Tibial artery (tissue), 4 donors: ENCODE data around the gene CDH4.

Source experiments
- DNase-seq, 2 donors: peaks; one replicate each; pipeline ENCODE4 v3.0.0-alpha.2; 2019
- H3K27ac ChIP-seq, 2 donors: fragments of 200-600 bp; sonication (generic) in 1 of 2; 1 replicate in 1 of 2; 2 replicates in 1 of 2; pipeline ENCODE4 v1.5.1; 2018 to 2019; ENCODE audit warnings: mild to moderate bottlenecking in 1 of 2
- H3K27me3 ChIP-seq, 2 donors: fragments of 200-600 bp; sonication (generic) in 1 of 2; one replicate each; pipeline versions ENCODE4 v1.5.1 to v1.6.0; 2016 to 2019
- H3K36me3 ChIP-seq, 3 donors: fragments of 200-600 bp; sonication (generic) in 2 of 3; one replicate each; pipeline ENCODE4 v1.5.1; 2016 to 2019; ENCODE audit warnings: mild to moderate bottlenecking in 2 of 3
- H3K4me1 ChIP-seq, 4 donors: fragments of 200-600 bp; sonication (generic) in 2 of 4; 1 replicate in 3 of 4; 2 replicates in 1 of 4; pipeline ENCODE4 v1.5.1; 2016 to 2019
- H3K4me3 ChIP-seq, 2 donors: fragments of 200-600 bp; sonication (generic) in 1 of 2; 1 replicate in 1 of 2; 2 replicates in 1 of 2; pipeline ENCODE4 v1.5.1; 2018 to 2019; ENCODE audit warnings: mild to moderate bottlenecking in 2 of 2
- H3K9me3 ChIP-seq, 3 donors: fragments of 200-600 bp; sonication (generic) in 1 of 3; one replicate each; pipeline ENCODE4 v1.5.1; 2016 to 2019
- intact Hi-C: fragments of 100-400 bp; cut with DNase I; formaldehyde crosslinking; loops from one replicate; pipeline ENCODE4 v1.15.0; 2023; ENCODE audit warnings: low total_unique reads
- TF ChIP-seq, protein P1 (sequence below), 2 experiments: fragments of 200-600 bp in 1 of 2; fragments of 450-650 bp in 1 of 2; IDR thresholded peaks; one replicate each; pipeline ENCODE4 v1.5.1; 2017 to 2019; ENCODE audit warnings: antibody characterized with exemption in 2 of 2, mild to moderate bottlenecking in 1 of 2, moderate library complexity in 1 of 2

Gene CDH4

GRCh38 chr20:61605862-61606557 is 353.9 kb downstream of the CDH4 start:
- H3K4me1 ChIP-seq: no peaks in the 10 kb centered on the region
- peaks cover 0 to 2% of the 10 kb centered on the region in 2 donors for H3K27me3 ChIP-seq
- peaks cover 0 to 18% (median 0%) of the 10 kb centered on the region in 3 donors for H3K9me3 ChIP-seq
- no peaks in the 10 kb centered on the region for H3K36me3 ChIP-seq
- intact Hi-C loops: no loop called here
- TF ChIP-seq, protein P1, sequence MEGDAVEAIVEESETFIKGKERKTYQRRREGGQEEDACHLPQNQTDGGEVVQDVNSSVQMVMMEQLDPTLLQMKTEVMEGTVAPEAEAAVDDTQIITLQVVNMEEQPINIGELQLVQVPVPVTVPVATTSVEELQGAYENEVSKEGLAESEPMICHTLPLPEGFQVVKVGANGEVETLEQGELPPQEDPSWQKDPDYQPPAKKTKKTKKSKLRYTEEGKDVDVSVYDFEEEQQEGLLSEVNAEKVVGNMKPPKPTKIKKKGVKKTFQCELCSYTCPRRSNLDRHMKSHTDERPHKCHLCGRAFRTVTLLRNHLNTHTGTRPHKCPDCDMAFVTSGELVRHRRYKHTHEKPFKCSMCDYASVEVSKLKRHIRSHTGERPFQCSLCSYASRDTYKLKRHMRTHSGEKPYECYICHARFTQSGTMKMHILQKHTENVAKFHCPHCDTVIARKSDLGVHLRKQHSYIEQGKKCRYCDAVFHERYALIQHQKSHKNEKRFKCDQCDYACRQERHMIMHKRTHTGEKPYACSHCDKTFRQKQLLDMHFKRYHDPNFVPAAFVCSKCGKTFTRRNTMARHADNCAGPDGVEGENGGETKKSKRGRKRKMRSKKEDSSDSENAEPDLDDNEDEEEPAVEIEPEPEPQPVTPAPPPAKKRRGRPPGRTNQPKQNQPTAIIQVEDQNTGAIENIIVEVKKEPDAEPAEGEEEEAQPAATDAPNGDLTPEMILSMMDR (IDR thresholded peaks at IDR 0.05): no peak
- peak in 1 of 2 donors; percentile 60 for DNase-seq
- H3K27ac ChIP-seq: no peak overlapping the region
- H3K4me3 ChIP-seq: no peak overlapping the region

GRCh38 chr20:61608275-61609085 is 356.4 kb downstream of the CDH4 start:
- no peak for DNase-seq
- Histone ChIP-seq H3K4me1 (no peaks in the 10 kb centered on the region), H3K27me3 (peaks cover 0 to 4% of the 10 kb centered on the region in 2 donors), H3K9me3 (peaks cover 0 to 6% (median 4%) of the 10 kb centered on the region in 3 donors), H3K27ac (no peak overlapping the region), H3K36me3 (no peaks in the 10 kb centered on the region), H3K4me3 (no peak overlapping the region)
- TF ChIP-seq, protein P1 (IDR thresholded peaks at IDR 0.05): no peak
- intact Hi-C loops: no loop called here

DNA sequence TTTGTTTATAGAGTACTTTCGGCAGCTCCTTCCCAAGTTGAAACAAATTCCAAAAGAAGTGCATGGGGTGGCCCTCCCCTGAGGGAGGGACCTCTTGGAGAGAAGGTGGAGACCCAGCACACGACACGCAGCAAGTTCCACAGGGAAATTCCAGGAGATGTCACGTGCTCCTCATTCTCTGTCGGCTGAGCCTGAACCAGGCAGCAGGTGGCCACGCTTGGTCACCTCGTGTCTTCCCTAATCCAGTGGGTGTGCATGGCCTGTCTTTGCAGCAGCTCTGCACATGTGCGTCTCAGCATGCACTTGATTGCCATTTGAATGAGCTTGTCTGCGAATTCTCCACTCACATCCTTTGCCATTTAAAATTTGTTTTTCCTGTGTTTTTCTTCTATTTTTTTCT is 357.4 kb downstream of the CDH4 start:
- TF ChIP-seq, protein P1 (IDR thresholded peaks at IDR 0.05): no peak
- H3K4me1 ChIP-seq: no peaks in the 10 kb centered on the region
- no peaks in the 10 kb centered on the region for H3K36me3 ChIP-seq
- no peak for DNase-seq
- peaks cover 0 to 4% of the 10 kb centered on the region in 2 donors for H3K27me3 ChIP-seq
- H3K27ac ChIP-seq: no peak overlapping the region
- intact Hi-C loops: no loop called here
- no peak overlapping the region for H3K4me3 ChIP-seq
- H3K9me3 ChIP-seq: peaks cover 0 to 4% (median 0%) of the 10 kb centered on the region in 3 donors

GRCh38 chr20:61611401-61612180 is 359.5 kb downstream of the CDH4 start:
- peaks cover 0 to 4% of the 10 kb centered on the region in 2 donors for H3K27me3 ChIP-seq
- no peaks in the 10 kb centered on the region for H3K36me3 ChIP-seq
- H3K4me1 ChIP-seq: no peaks in the 10 kb centered on the region
- TF ChIP-seq, protein P1 (IDR thresholded peaks at IDR 0.05): no peak
- intact Hi-C loops: no loop called here
- no peak overlapping the region for H3K27ac ChIP-seq
- no peak for DNase-seq
- H3K4me3 ChIP-seq: no peak overlapping the region
- peaks cover 0 to 4% (median 0%) of the 10 kb centered on the region in 3 donors for H3K9me3 ChIP-seq

DNA sequence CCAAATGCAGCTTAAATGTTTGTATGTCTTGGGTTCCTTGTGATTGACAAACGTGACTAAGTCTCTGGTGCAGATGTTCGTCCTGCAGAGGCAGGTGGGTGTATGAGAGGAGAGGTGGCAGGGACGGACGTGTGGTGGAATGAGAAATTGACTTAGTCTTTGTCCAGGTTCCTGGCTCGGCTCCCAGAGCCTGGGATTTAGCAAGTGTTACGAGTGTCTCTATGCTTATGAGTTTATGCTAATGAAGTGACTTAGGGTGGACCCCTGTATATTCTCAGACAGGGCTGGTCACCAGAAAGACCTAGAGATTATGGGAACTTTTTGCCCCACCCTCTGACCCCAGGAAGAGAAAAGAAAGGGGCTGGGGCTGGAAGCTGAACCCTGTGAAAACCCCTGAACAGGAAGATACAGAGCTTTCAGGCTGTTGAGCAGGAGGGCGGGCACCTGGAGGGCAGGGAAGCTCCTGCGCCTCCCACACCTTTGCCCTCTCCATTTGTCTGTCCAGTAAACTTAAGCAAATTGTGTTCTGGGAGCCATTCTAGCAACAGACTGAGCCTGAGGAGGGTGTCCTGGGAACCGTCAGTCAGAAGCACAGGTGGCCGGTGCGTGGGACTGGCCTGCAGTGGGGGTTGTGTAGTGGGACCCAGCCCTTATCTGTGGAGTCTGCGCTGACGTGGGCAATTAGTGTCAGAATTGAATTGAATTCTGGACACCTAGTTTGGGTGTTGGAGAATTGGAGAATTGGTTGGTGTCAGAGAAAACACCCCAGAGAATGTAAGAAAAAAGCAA is 362.1 kb downstream of the CDH4 start:
- intact Hi-C loops: no loop called here
- Histone ChIP-seq H3K4me3 (no peak overlapping the region), H3K4me1 (no peaks in the 10 kb centered on the region), H3K36me3 (no peaks in the 10 kb centered on the region), H3K27me3 (peaks cover 0 to 4% of the 10 kb centered on the region in 2 donors), H3K27ac (no peak overlapping the region), H3K9me3 (peaks cover 0 to 4% (median 0%) of the 10 kb centered on the region in 3 donors)
- no peak for DNase-seq
- TF ChIP-seq, protein P1 (IDR thresholded peaks at IDR 0.05): no peak
